Measurements from ENCODE around the gene UCN2. TPM values are rescaled to one million over a fixed set of nuclear protein-coding genes. Genes with fewer than 3 reads are reported as not detected.

UCN2 gene
- total and polyA plus RNA-seq, 4 donors, result 0.07 to 0.18 (median 0.16) TPM; not detected in 1

DNA sequence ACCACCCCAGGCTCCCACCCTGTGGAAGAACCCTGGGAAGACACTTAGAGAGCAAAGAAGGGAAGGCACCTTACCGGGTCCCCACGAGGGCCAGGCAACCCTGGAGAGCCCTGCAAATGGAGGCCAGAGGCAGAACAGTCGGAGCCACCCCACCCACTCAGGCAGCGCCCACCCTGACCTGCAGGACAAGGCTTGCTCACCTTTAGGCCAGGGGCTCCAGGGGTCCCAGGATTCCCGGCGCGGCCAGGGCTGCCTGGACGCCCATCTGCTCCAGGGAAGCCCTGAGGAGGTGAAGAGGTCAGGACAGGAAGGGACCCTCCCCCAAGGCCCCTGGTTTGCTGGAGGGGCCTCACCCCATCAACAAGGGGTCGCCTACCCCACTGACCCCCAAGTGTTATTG is 21.3 kb upstream of the UCN2 start:
- peaks cover 0 to 2% (median 0%) of the 10 kb centered on the region in 3 donors for H3K27me3 ChIP-seq (ENCODE audit: control insufficient read depth in 3 of 3, insufficient read depth in 3 of 3, low read length in 2 of 3)
- no peak overlapping the region for H3K27ac ChIP-seq (ENCODE audit: low read depth in 1 of 2, low read length in 1 of 2)
- no peak overlapping the region for H3K4me3 ChIP-seq
- H3K4me1 ChIP-seq (ENCODE audit: control insufficient read depth in 5 of 5, insufficient read depth in 5 of 5, low read length in 5 of 5), result no peaks in the 10 kb centered on the region
- H3K36me3 ChIP-seq (ENCODE audit: control insufficient read depth in 4 of 4, insufficient read depth in 4 of 4, low read length in 4 of 4), result no peaks in the 10 kb centered on the region
- H3K9me3 ChIP-seq (ENCODE audit: control insufficient read depth in 4 of 4, insufficient read depth in 3 of 4, low read length in 3 of 4), result no peaks in the 10 kb centered on the region
- 85 to 90% methylated on average over 9 of the region's 9 CpGs for WGBS, 2 donors
- no peak for TF ChIP-seq CTCF (IDR thresholded peaks at IDR 0.05; ENCODE audit: control extremely low read depth, extremely low read depth)
- ATAC-seq (ENCODE audit: insufficient read depth, low FRiP score) (no peak), DNase-seq (no peak)
- H3K9ac ChIP-seq (ENCODE audit: insufficient read depth in 1 of 2, low read length in 2 of 2), result no peak overlapping the region

- H3K27me3 ChIP-seq (ENCODE audit: control insufficient read depth in 3 of 3, insufficient read depth in 3 of 3, low read length in 2 of 3), result no peaks in the 10 kb centered on the region
- no peak overlapping the region for H3K27ac ChIP-seq (ENCODE audit: low read depth in 1 of 2, low read length in 1 of 2)
- no peaks in the 10 kb centered on the region for H3K4me1 ChIP-seq (ENCODE audit: control insufficient read depth in 5 of 5, insufficient read depth in 5 of 5, low read length in 5 of 5)
- H3K9ac ChIP-seq (ENCODE audit: insufficient read depth in 1 of 2, low read length in 2 of 2), result no peak overlapping the region
- peaks cover 0 to 4% (median 0%) of the 10 kb centered on the region in 4 donors for H3K36me3 ChIP-seq (ENCODE audit: control insufficient read depth in 4 of 4, insufficient read depth in 4 of 4, low read length in 4 of 4)
- no peak overlapping the region for H3K4me3 ChIP-seq
- no peaks in the 10 kb centered on the region for H3K9me3 ChIP-seq (ENCODE audit: control insufficient read depth in 4 of 4, insufficient read depth in 3 of 4, low read length in 3 of 4)
- no peak for TF ChIP-seq CTCF (IDR thresholded peaks at IDR 0.05; ENCODE audit: control extremely low read depth, extremely low read depth)
- ATAC-seq (ENCODE audit: insufficient read depth, low FRiP score), result no peak
- DNase-seq, result no peak
- 92 to 93% methylated on average over 13 to 14 of the region's 14 CpGs for WGBS, 2 donors
Observed at GRCh38 chr3:48581621-48582481, 18.3 kb upstream of the UCN2 start.

GRCh38 chr3:48576647-48577046 is 13.1 kb upstream of the UCN2 start:
- Histone ChIP-seq H3K27ac (ENCODE audit: low read depth in 1 of 2, low read length in 1 of 2) (no peak overlapping the region), H3K27me3 (ENCODE audit: control insufficient read depth in 3 of 3, insufficient read depth in 3 of 3, low read length in 2 of 3) (no peaks in the 10 kb centered on the region), H3K9ac (ENCODE audit: insufficient read depth in 1 of 2, low read length in 2 of 2) (no peak overlapping the region), H3K4me1 (ENCODE audit: control insufficient read depth in 5 of 5, insufficient read depth in 5 of 5, low read length in 5 of 5) (no peaks in the 10 kb centered on the region), H3K36me3 (ENCODE audit: control insufficient read depth in 4 of 4, insufficient read depth in 4 of 4, low read length in 4 of 4) (peaks cover 0 to 4% (median 0%) of the 10 kb centered on the region in 4 donors), H3K9me3 (ENCODE audit: control insufficient read depth in 4 of 4, insufficient read depth in 3 of 4, low read length in 3 of 4) (no peaks in the 10 kb centered on the region), H3K4me3 (no peak overlapping the region)
- no peak for TF ChIP-seq CTCF (IDR thresholded peaks at IDR 0.05; ENCODE audit: control extremely low read depth, extremely low read depth)
- ATAC-seq (ENCODE audit: insufficient read depth, low FRiP score), result no peak
- 81 to 95% methylated on average over 4 of the region's 4 CpGs for WGBS, 2 donors
- DNase-seq, result no peak

Data from lung (tissue), 12 donors.